GM12874 (cell line): ENCODE results near the gene TMC4.

Source experiments
- CTCF ChIP-seq: IDR thresholded peaks from 2 replicates; pipeline ENCODE4 v1.5.1; 2011; ENCODE audit warnings: low read depth, mild to moderate bottlenecking, control low read depth, low read length, moderate library complexity; ENCODE audit not compliant: insufficient read depth

TMC4 gene

GRCh38 chr19:54149021-54149812 is 23.7 kb downstream of the TMC4 start:
- TF ChIP-seq CTCF = no peak

GRCh38 chr19:54148158-54148557 is 24.8 kb downstream of the TMC4 start:
- TF ChIP-seq CTCF = no peak

- TF ChIP-seq CTCF = no peak
Observed at GRCh38 chr19:54147676-54148075, 25.3 kb downstream of the TMC4 start.

GRCh38 chr19:54145541-54146158 is 27.3 kb downstream of the TMC4 start:
- TF ChIP-seq CTCF = no peak

- TF ChIP-seq CTCF = no peak
Observed at GRCh38 chr19:54142166-54142780, 30.7 kb downstream of the TMC4 start.

GRCh38 chr19:54141356-54141755 is 31.6 kb downstream of the TMC4 start:
- no peak for TF ChIP-seq CTCF

- no peak for TF ChIP-seq CTCF
Observed at GRCh38 chr19:54138489-54139256, 34.3 kb downstream of the TMC4 start.
